ENCODE results near the gene PCNX4. TPM values are rescaled to one million over a fixed set of nuclear protein-coding genes. Genes with fewer than 3 reads are reported as not detected.

The PCNX4 gene
- total RNA-seq, 1 experiment from 2014 or later, result 60.0 TPM

GRCh38 chr14:60153991-60154390 is 62.3 kb downstream of the PCNX4 start:
- in situ Hi-C loops (cut with HindIII; ENCODE audit: low pct_unique_long_range_greater_than_20kb, low sequenced_read_pairs), result no loop called here
- POLR2A ChIA-PET, result no interaction called here

GRCh38 chr14:60154671-60155070 is 62.9 kb downstream of the PCNX4 start:
- no peak overlapping the region for H3K4me3 ChIP-seq (ENCODE audit: low read depth in 2 of 2, low read length in 2 of 2)
- no peak for TF ChIP-seq POLR2AphosphoS5 (IDR thresholded peaks at IDR 0.05; ENCODE audit: low read depth, low read length)
- no peak for TF ChIP-seq TCF7L2 (IDR thresholded peaks at IDR 0.05; ENCODE audit: low read depth, low read length)
- TF ChIP-seq, protein P1, sequence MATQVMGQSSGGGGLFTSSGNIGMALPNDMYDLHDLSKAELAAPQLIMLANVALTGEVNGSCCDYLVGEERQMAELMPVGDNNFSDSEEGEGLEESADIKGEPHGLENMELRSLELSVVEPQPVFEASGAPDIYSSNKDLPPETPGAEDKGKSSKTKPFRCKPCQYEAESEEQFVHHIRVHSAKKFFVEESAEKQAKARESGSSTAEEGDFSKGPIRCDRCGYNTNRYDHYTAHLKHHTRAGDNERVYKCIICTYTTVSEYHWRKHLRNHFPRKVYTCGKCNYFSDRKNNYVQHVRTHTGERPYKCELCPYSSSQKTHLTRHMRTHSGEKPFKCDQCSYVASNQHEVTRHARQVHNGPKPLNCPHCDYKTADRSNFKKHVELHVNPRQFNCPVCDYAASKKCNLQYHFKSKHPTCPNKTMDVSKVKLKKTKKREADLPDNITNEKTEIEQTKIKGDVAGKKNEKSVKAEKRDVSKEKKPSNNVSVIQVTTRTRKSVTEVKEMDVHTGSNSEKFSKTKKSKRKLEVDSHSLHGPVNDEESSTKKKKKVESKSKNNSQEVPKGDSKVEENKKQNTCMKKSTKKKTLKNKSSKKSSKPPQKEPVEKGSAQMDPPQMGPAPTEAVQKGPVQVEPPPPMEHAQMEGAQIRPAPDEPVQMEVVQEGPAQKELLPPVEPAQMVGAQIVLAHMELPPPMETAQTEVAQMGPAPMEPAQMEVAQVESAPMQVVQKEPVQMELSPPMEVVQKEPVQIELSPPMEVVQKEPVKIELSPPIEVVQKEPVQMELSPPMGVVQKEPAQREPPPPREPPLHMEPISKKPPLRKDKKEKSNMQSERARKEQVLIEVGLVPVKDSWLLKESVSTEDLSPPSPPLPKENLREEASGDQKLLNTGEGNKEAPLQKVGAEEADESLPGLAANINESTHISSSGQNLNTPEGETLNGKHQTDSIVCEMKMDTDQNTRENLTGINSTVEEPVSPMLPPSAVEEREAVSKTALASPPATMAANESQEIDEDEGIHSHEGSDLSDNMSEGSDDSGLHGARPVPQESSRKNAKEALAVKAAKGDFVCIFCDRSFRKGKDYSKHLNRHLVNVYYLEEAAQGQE (IDR thresholded peaks at IDR 0.05; ENCODE audit: insufficient read depth in 1 of 2, low read depth in 2 of 2, low read length in 1 of 2), result no peak
- no peak for TF ChIP-seq SIN3A (IDR thresholded peaks at IDR 0.05; ENCODE audit: borderline replicate concordance, insufficient read depth, low read depth, low read length)
- TF ChIP-seq, protein P2, sequence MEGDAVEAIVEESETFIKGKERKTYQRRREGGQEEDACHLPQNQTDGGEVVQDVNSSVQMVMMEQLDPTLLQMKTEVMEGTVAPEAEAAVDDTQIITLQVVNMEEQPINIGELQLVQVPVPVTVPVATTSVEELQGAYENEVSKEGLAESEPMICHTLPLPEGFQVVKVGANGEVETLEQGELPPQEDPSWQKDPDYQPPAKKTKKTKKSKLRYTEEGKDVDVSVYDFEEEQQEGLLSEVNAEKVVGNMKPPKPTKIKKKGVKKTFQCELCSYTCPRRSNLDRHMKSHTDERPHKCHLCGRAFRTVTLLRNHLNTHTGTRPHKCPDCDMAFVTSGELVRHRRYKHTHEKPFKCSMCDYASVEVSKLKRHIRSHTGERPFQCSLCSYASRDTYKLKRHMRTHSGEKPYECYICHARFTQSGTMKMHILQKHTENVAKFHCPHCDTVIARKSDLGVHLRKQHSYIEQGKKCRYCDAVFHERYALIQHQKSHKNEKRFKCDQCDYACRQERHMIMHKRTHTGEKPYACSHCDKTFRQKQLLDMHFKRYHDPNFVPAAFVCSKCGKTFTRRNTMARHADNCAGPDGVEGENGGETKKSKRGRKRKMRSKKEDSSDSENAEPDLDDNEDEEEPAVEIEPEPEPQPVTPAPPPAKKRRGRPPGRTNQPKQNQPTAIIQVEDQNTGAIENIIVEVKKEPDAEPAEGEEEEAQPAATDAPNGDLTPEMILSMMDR (IDR thresholded peaks at IDR 0.05), result no peak
- ATAC-seq (no peak), DNase-seq (ENCODE audit: low read depth, low spot score) (no peak)
- no peaks in the 10 kb centered on the region for H3K27me3 ChIP-seq (ENCODE audit: control insufficient read depth, insufficient read depth, low read length)
- H3K4me1 ChIP-seq (ENCODE audit: control insufficient read depth, insufficient read depth, low read length), result no peaks in the 10 kb centered on the region
- no peak overlapping the region for H3K27ac ChIP-seq (ENCODE audit: low read length)
- ChIA-PET CTCF (no interaction called here), POLR2A (no interaction called here)
- in situ Hi-C loops (cut with HindIII; ENCODE audit: low pct_unique_long_range_greater_than_20kb, low sequenced_read_pairs), result no loop called here
- no TSS peak for BruUV-seq (replicated peaks)
- H3K9me3 ChIP-seq (ENCODE audit: control insufficient read depth, insufficient read depth, low read depth, low read length), result no peaks in the 10 kb centered on the region
- intact Hi-C loops (cut with micrococcal nuclease; ENCODE audit: unreplicated experiment), result no loop called here
- no peaks in the 10 kb centered on the region for H3K36me3 ChIP-seq (ENCODE audit: control insufficient read depth, insufficient read depth, low read length)

More at GRCh38 chr14:60153991-60154390, 62.3 kb downstream of the PCNX4 start:
- Histone ChIP-seq H3K27ac (ENCODE audit: low read length) (no peak overlapping the region), H3K9me3 (ENCODE audit: control insufficient read depth, insufficient read depth, low read depth, low read length) (no peaks in the 10 kb centered on the region), H3K27me3 (ENCODE audit: control insufficient read depth, insufficient read depth, low read length) (no peaks in the 10 kb centered on the region), H3K4me3 (ENCODE audit: low read depth in 2 of 2, low read length in 2 of 2) (no peak overlapping the region), H3K4me1 (ENCODE audit: control insufficient read depth, insufficient read depth, low read length) (no peaks in the 10 kb centered on the region), H3K36me3 (ENCODE audit: control insufficient read depth, insufficient read depth, low read length) (no peaks in the 10 kb centered on the region)
- no TSS peak for BruUV-seq (replicated peaks)
- intact Hi-C loops (cut with micrococcal nuclease; ENCODE audit: unreplicated experiment), result no loop called here
- TF ChIP-seq, protein P1 (IDR thresholded peaks at IDR 0.05; ENCODE audit: insufficient read depth in 1 of 2, low read depth in 2 of 2, low read length in 1 of 2), result no peak
- TF ChIP-seq, protein P2 (IDR thresholded peaks at IDR 0.05), result no peak
- TF ChIP-seq TCF7L2 (IDR thresholded peaks at IDR 0.05; ENCODE audit: low read depth, low read length) (no peak), SIN3A (IDR thresholded peaks at IDR 0.05; ENCODE audit: borderline replicate concordance, insufficient read depth, low read depth, low read length) (no peak), POLR2AphosphoS5 (IDR thresholded peaks at IDR 0.05; ENCODE audit: low read depth, low read length) (no peak)
- CTCF ChIA-PET, result no interaction called here
- DNase-seq (ENCODE audit: low read depth, low spot score), result no peak
- ATAC-seq, result no peak

Data from Panc1 (cell line).